ENCODE results near the gene DDX39B.
"Not testable (repeated sequence)": the region's sequence is repeated elsewhere in the genome, so short reads cannot be mapped to it uniquely, and the experiment has no call there.

DDX39B gene

GRCh38 chr6:31510007-31510406, 31.8 kb downstream of the DDX39B start:
- TF ChIP-seq CTCF (IDR thresholded peaks at IDR 0.05; ENCODE audit: control extremely low read depth, extremely low read depth, low read depth, missing control alignments), result no peak
- POLR2A ChIA-PET, result interaction anchor here (0.6 kb wide), 1 partner anchor 184 kb away, joined by 3 read pairs; no protein-coding TSS in a partner anchor
- CTCF ChIA-PET, result no interaction called here
- DNase-seq (ENCODE audit: extremely low spot score), result no peak

GRCh38 chr6:31509036-31509435, 32.8 kb downstream of the DDX39B start:
- POLR2A ChIA-PET, result not testable (repeated sequence)

GRCh38 chr6:31502586-31502985, 39.2 kb downstream of the DDX39B start:
- no peak for TF ChIP-seq CTCF (IDR thresholded peaks at IDR 0.05; ENCODE audit: control extremely low read depth, extremely low read depth, low read depth, missing control alignments)
- POLR2A ChIA-PET, result no interaction called here
- CTCF ChIA-PET, result interaction anchor here (1.9 kb wide), 1 partner anchor 12 kb away, joined by 4 read pairs; no protein-coding TSS in a partner anchor
- DNase-seq (ENCODE audit: extremely low spot score), result no peak

More at GRCh38 chr6:31509036-31509435, 32.8 kb downstream of the DDX39B start:
- CTCF ChIA-PET; DNase-seq (ENCODE audit: extremely low spot score): not testable (repeated sequence)

- CTCF ChIA-PET, result interaction anchor here (1.6 kb wide), 1 partner anchor 52 kb away, joined by 4 read pairs; no protein-coding TSS in a partner anchor
- DNase-seq (ENCODE audit: extremely low spot score); POLR2A ChIA-PET: not testable (repeated sequence)
Measured at GRCh38 chr6:31499648-31500047, 42.2 kb downstream of the DDX39B start.

GRCh38 chr6:31498748-31499147, 43.1 kb downstream of the DDX39B start:
- no peak for DNase-seq (ENCODE audit: extremely low spot score)
- ChIA-PET POLR2A (interaction anchor here (0.6 to 1.0 kb wide), 3 partner anchors 27 to 858 kb away, joined by 3 to 9 read pairs (median 6); partner anchors contain the start of gene LTB), CTCF (interaction anchor here (1.4 to 5.3 kb wide), 3 partner anchors 36 to 99 kb away, joined by 3 to 34 read pairs (median 4); no protein-coding TSS in a partner anchor)
- TF ChIP-seq CTCF (IDR thresholded peaks at IDR 0.05; ENCODE audit: control extremely low read depth, extremely low read depth, low read depth, missing control alignments), result no peak

GRCh38 chr6:31497531-31498476, 44.0 kb downstream of the DDX39B start, which contains the start of gene MICB:
TSS of gene MICB (plus strand) at chr6:31498145. CDS start at chr6:31498194, 49 bp downstream.
- no peak for TF ChIP-seq CTCF (IDR thresholded peaks at IDR 0.05; ENCODE audit: control extremely low read depth, extremely low read depth, low read depth, missing control alignments)
- ChIA-PET POLR2A (interaction anchor here (0.6 to 1.1 kb wide), 5 partner anchors 44 to 857 kb away, joined by 3 to 6 read pairs (median 3); partner anchors contain the start of genes DDX39B and LTB), CTCF (interaction anchor here (1.3 to 5.3 kb wide), 5 partner anchors 30 to 100 kb away, joined by 3 to 34 read pairs (median 4); no protein-coding TSS in a partner anchor)
- DNase-seq (ENCODE audit: extremely low spot score), result peak; percentile 85

- not testable (repeated sequence) for DNase-seq (ENCODE audit: extremely low spot score)
- CTCF ChIA-PET, result interaction anchor here (1.1 to 5.3 kb wide), 5 partner anchors 31 to 101 kb away, joined by 3 to 34 read pairs (median 4); no protein-coding TSS in a partner anchor
- POLR2A ChIA-PET, result interaction anchor here (0.5 to 1.0 kb wide), 6 partner anchors 20 to 1430 kb away, joined by 3 to 4 read pairs (median 3); partner anchors contain the start of gene PPP1R11
Measured at GRCh38 chr6:31496826-31497225, 45.0 kb downstream of the DDX39B start.
